Measurements from ENCODE around the gene NMT1.

Gene NMT1

DNA sequence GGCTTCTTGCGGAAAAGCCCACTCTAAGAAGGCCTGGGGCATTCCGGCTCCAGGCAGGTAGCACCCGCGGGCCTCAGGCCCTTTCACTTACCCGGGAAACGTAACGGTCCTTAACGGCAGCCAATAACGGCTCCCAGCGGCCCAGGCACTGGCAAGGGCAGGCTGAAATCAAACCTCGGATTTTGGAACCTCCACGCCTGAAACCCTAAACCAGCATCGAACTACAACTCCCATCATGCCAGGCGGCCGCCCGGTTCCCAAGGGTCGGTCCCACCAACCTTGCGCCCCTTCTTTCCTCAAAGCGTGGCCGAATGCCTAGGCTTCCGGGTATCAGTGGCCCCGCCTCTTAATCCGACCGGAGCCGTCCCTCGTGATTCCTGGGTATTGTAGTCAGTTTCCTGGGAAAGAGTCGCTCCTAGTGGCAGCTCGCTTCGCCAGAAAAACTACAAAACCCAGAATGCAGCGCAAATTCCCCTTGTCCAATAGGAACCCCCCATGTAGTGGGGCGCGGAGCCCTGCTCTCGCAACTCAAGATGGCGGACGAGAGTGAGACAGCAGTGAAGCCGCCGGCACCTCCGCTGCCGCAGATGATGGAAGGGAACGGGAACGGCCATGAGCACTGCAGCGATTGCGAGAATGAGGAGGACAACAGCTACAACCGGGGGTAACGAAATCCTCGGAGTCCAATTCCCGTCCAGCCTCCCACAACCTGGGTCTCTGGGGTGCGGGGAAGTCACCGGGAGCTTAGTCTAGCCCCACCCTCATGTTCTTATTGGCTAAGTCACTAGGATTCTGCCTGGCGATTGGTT lies at the start of gene NMT1:
NMT1 (plus strand) TSS at position 521 of the 809 bp plus-strand sequence; CDS start at position 534, 13 bp downstream.
- DNase-seq (ENCODE audit: low read depth): peak; percentile 97

- no peak for DNase-seq (ENCODE audit: low read depth)
Observed at GRCh38 chr17:45011767-45012166, 49.4 kb upstream of the NMT1 start.

GRCh38 chr17:45013021-45013997 lies 47.8 kb upstream of the NMT1 start:
- DNase-seq (ENCODE audit: low read depth): no peak

DNA sequence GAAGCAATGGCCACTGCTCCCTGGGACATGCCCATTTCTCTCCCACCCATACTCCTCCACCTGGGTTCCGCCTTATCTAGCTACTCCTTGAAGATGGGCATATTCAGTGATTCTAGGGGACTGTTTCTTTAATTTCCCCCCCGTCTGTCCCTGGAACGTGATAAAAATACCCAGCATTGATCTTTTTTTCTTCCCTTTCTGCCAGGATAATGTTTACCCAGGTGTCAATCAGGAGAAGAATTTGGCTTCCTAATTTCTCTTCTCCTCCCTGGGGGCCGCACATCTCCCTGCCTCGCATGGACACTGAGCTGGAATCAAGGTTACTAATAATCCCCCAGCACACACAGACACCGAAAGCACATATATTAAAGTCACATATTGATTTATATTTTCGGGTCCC lies 44.9 kb upstream of the NMT1 start:
- no peak for DNase-seq (ENCODE audit: low read depth)

DNA sequence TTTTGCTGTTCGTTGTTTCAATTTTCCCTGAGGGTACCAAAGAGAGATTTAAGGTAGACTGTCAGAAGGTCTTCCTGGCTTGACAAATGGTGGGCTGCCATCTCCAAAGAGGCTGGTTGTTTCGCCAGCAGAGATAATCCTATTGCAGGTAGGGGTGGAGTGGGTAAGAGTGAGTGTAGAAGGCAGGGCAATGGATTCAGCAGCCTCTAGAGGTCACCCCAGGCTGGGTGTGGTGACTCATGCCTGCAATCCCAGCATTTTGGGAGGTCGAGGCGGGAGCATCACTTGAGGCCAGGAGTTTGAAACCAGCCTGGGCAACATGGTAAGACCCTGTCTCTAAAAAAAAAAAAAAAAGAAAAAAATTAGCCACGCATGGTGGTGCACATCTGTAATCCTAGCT lies 44.3 kb upstream of the NMT1 start:
- DNase-seq (ENCODE audit: low read depth): no peak

DNA sequence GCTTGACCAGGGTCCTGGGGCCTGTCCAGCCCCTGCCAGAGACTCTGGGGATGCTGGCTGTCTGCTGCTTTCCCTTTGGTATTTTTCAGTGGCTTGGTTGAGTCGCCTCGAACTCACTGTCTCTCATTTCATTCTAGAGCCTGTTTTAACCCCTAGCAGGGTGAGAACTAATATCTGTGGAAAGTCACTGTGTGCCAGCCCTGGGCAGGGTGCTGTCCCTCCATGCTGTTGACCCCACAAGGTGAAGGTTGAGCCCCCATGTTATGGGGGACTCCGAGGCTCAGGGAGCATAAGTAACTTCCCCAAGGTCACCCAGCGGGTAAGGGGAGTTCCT lies 42.6 kb upstream of the NMT1 start:
- DNase-seq (ENCODE audit: low read depth): no peak

DNA sequence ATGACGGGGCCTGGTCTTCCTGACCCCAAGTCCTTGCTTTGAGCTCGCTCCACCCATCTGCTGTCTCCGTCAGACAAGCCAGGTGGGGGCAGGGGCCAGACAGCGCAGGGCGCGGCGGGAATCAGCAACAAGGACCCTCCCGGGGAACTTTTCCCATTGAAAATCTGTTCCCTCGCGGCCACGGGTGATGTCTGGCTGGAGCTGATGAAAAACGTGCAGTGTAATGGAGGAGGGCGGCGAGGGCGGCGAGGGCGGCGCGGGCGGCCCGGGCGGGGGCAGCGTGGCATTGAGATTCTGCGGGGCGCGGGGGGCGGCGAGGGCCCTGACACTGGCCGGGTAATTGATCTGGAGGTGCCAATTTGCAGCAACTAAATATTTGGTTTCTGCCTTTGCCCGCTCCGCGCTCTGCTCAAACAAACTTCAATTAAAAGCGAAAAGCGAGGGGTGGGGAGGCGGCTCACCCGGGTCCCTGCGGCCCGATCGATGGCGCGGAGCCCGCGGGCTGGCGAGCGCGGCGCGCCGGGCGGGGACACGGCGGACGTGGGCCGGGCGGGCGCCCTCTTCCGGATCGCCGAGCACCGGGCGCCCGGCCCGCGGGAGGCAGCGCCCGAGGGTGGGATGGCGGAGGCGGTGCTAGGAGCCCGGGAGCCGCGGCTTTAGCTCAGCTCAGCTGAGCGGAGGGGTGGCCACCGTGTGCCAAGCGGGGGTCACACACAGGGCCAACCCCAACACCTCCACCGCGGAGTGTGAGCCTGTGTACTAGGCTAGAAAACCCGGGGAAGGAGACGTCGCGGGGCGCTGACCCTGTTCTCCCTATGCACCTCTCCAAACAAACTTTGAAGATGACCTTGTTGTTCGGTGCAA lies 42.0 kb upstream of the NMT1 start:
- DNase-seq (ENCODE audit: low read depth): no peak

- no peak for DNase-seq (ENCODE audit: low read depth)
Observed at GRCh38 chr17:45020354-45021138, 40.6 kb upstream of the NMT1 start.

DNA sequence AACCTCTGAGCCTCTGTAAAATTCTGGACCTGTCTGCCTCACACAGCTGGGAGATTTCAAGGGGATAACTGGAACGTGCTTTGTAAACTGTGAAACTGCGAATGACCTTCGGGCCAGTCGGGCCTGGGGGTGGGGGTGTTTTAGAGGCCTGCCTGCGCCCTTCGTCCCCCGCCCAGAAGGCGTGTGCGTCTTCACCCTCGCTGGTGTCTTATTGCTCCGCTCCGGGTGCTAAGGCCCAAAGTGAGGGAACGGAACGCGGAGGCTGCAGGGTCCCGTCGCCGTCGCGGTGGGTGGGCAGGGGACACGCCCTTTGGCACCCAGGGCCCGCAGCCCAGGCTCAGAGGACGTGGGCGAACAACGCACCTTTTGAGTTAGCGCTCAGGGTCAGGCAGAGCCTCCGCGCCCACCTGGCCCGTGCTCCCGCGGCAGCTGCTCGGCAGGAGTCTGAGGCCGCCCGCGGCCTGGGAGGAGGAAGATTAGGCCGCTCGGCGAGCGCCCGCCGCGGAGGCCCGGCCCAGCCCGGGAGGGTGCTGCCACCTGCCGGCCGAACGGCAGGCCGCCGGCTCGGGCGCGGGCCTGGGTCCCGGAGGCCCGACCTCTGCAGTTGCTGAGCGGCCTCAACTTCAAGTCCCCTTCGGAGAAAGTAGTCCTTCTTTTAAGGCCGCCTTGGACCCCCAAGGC lies 39.4 kb upstream of the NMT1 start:
- DNase-seq (ENCODE audit: low read depth): no peak

- DNase-seq (ENCODE audit: low read depth): no peak
Observed at GRCh38 chr17:45022288-45022648, 38.8 kb upstream of the NMT1 start.

DNA sequence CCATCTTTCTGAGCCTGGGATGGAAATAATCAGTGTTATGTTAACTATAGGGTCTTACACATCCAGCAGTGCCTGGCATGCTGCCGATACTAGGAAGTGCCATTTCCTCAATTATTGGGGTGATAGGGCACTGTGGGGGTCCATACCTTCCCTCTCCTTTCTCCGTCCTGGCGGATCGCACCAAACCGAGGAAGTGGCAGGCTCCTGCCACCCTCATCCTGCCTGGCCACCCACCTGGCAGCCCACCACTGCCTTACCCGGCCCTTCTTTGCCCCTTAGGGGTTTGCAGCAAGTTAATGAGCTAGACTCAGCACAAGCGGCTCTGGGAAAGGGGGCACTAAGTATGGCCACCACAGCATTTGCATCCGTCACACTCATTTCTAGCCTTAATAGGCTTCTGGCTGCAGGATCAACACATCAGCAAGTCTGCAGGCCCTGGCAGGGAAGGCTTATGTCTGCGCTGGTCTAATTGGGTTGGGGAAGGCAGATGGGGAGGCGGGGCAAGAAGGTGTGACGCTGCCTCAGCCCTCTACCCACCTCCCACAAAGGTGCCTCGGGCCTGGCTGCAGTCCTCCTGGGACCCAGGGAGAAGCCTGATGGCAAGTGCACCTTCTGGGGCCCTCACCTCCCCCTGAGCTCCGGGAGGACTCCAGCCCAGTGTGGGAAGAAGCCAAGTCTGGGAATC lies 38.3 kb upstream of the NMT1 start:
- no peak for DNase-seq (ENCODE audit: low read depth)

DNA sequence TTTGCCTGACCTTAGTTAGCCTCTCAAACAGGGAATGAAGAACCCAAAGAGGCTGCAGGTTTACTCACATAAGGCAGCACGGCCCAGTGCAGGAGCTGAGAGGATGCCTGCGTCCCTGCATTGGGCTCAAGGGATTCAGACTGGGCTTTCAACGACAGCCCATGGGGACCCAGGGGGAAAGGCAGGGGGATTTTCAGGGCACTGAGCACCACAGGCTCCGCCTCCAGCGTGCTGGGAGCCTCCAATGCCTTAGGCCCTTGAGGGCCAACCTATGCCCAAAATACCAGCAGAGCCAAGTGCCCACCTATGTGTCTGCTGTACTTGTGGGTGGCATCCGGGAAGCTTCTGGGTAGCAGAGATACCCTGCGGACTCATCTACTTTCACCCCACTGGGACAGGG lies 32.0 kb upstream of the NMT1 start:
- no peak for DNase-seq (ENCODE audit: low read depth)

GRCh38 chr17:45029758-45030423 lies 31.2 kb upstream of the NMT1 start:
- no peak for DNase-seq (ENCODE audit: low read depth)

DNA sequence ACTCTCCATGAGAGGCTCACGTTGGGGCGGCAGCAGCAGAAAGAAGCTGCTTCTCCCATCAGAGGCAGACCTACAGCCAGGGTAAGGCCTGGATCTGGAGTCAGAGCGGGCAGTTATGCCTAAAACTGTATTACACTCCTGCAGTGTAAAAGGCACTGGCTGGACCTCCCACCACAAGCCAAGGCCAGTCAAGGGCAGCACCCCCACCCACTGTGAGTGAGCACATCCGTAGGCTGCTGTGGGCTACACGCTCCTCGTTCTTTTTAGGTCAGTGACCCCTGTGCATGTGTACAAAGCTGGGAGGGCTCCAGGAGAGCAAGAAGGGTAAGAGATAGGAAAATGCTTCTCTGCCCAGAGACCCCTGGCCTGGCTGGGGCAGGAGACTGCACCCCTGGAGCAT lies 30.4 kb upstream of the NMT1 start:
- no peak for DNase-seq (ENCODE audit: low read depth)

GRCh38 chr17:45031231-45032173 lies 29.6 kb upstream of the NMT1 start:
- DNase-seq (ENCODE audit: low read depth): no peak

GRCh38 chr17:45032174-45032541 lies 29.0 kb upstream of the NMT1 start:
- no peak for DNase-seq (ENCODE audit: low read depth)

- DNase-seq (ENCODE audit: low read depth): no peak
Observed at GRCh38 chr17:45034599-45034998, 26.5 kb upstream of the NMT1 start.

DNA sequence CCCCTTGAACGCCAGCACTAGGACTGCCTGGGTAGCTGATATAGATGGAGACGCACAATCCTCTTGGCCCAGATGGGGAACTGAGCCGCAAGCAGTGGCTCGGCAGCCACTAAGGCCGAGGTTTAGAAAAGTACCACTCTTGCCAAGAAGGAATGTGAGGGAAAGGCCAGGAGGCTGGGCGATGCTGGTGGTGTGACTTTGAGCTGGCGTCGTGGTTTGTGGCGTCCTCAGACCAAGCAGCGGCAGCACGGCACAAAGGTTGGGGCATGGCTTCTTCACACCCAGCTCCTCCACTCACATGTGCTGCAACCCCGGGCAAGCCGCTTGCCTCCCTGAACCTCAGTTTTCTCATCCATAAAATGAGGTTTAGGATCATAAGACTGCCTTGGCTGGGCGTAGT lies 25.3 kb upstream of the NMT1 start:
- no peak for DNase-seq (ENCODE audit: low read depth)

DNA sequence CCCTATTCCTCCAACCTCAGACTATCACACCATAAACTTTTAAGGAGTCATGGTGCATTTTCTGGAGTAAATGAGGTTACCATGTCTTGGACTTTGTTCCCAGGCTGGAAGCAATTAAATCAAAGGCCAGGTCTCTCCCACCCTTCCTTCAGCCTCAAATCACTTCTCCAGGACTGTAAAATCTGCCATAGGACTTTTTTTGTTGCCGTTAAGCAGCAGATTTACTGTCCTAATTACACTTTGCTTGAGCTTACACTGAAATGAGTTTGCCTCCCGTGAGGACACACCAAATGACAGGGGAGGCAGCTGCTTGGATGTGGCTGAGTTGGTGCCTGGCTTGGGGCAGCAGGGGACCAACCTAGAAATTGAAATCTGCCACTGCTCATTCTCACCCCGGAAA lies 24.4 kb upstream of the NMT1 start:
- no peak for DNase-seq (ENCODE audit: low read depth)

All from GM04503 (cell line).